IPS-NIHi7 (cell line): Measurements from ENCODE around the gene DOCK4.

Experiments used
- DNase-seq: peaks from one replicate; pipeline ENCODE4 v3.0.0; 2012; ENCODE audit warnings: mixed read lengths; ENCODE audit errors: extremely low spot score

Gene DOCK4

GRCh38 chr7:112189691-112190090 is 16.5 kb downstream of the DOCK4 start:
- no peak for DNase-seq

- no peak for DNase-seq
Observed at GRCh38 chr7:112188257-112188656, 17.9 kb downstream of the DOCK4 start.

- no peak for DNase-seq
Observed at GRCh38 chr7:112186300-112186699, 19.9 kb downstream of the DOCK4 start.

- no peak for DNase-seq
Observed at GRCh38 chr7:112185005-112185834, 21.0 kb downstream of the DOCK4 start.

- no peak for DNase-seq
Observed at GRCh38 chr7:112184455-112184854, 21.7 kb downstream of the DOCK4 start.

- no peak for DNase-seq
Observed at GRCh38 chr7:112183266-112183665, 22.9 kb downstream of the DOCK4 start.

GRCh38 chr7:112182749-112183148 is 23.4 kb downstream of the DOCK4 start:
- DNase-seq: no peak

GRCh38 chr7:112180223-112180622 is 26.0 kb downstream of the DOCK4 start:
- no peak for DNase-seq

GRCh38 chr7:112176693-112177415 is 29.3 kb downstream of the DOCK4 start:
- DNase-seq: no peak

- DNase-seq: no peak
Observed at GRCh38 chr7:112176241-112176640, 30.0 kb downstream of the DOCK4 start.

GRCh38 chr7:112174192-112174591 is 32.0 kb downstream of the DOCK4 start:
- DNase-seq: no peak

- DNase-seq: no peak
Observed at GRCh38 chr7:112173568-112173905, 32.7 kb downstream of the DOCK4 start.

- DNase-seq: no peak
Observed at GRCh38 chr7:112172870-112173567, 33.2 kb downstream of the DOCK4 start.

- no peak for DNase-seq
Observed at GRCh38 chr7:112171673-112172072, 34.5 kb downstream of the DOCK4 start.

- no peak for DNase-seq
Observed at GRCh38 chr7:112168915-112169314, 37.3 kb downstream of the DOCK4 start.

GRCh38 chr7:112167147-112167546 is 39.1 kb downstream of the DOCK4 start:
- DNase-seq: no peak

GRCh38 chr7:112162784-112163506 is 43.3 kb downstream of the DOCK4 start:
- no peak for DNase-seq

GRCh38 chr7:112162142-112162766 is 43.9 kb downstream of the DOCK4 start:
- DNase-seq: peak; percentile 89

- DNase-seq: no peak
Observed at GRCh38 chr7:112161253-112162141, 44.7 kb downstream of the DOCK4 start.

GRCh38 chr7:112160771-112161150 is 45.4 kb downstream of the DOCK4 start:
- DNase-seq: no peak
